Mesendoderm (in vitro differentiated cells): ENCODE measurements around the gene TRNP1.

ENCODE experiments used
- DNase-seq: peaks from one replicate; pipeline ENCODE4 v3.0.0; 2013
- H2AK5ac ChIP-seq: 2 replicates; pipeline ENCODE4 v1.6.1; 2013; ENCODE audit warnings: low read length, inconsistent platforms
- H2BK120ac ChIP-seq: 2 replicates; pipeline ENCODE4 v1.6.1; 2013; ENCODE audit warnings: low read depth, mild to moderate bottlenecking, low read length, moderate library complexity, mixed read lengths
- H2BK15ac ChIP-seq: replicated peaks from 2 replicates; pipeline ENCODE4 v1.6.1; 2013; ENCODE audit warnings: low read depth, mild to moderate bottlenecking, moderate library complexity
- H2BK5ac ChIP-seq: 2 replicates; pipeline ENCODE4 v1.6.1; 2013; ENCODE audit warnings: low read length, inconsistent platforms
- H3K18ac ChIP-seq: 2 replicates; pipeline ENCODE4 v1.6.1; 2013; ENCODE audit warnings: mild to moderate bottlenecking, low read length, mixed read lengths
- H3K23ac ChIP-seq: one replicate; pipeline ENCODE4 v1.6.1; 2013; ENCODE audit warnings: low read length
- H3K27ac ChIP-seq: 2 replicates; pipeline ENCODE4 v1.5.1; 2013; ENCODE audit warnings: low read depth, mild to moderate bottlenecking, inconsistent platforms, low read length, moderate library complexity
- H3K27me3 ChIP-seq: 2 replicates; pipeline ENCODE4 v1.6.1; 2013; ENCODE audit warnings: low read length, control low read depth, mild to moderate bottlenecking, inconsistent platforms; ENCODE audit not compliant: insufficient read depth, poor library complexity
- H3K36me3 ChIP-seq: 2 replicates; pipeline ENCODE4 v1.6.1; 2013; ENCODE audit warnings: low read length, inconsistent platforms; ENCODE audit not compliant: control insufficient read depth, insufficient read depth
- H3K4ac ChIP-seq: one replicate; pipeline ENCODE4 v1.6.1; 2013; ENCODE audit warnings: low read depth, mild to moderate bottlenecking, low read length, moderate library complexity
- H3K4me1 ChIP-seq: 2 replicates; pipeline ENCODE4 v1.6.1; 2013; ENCODE audit warnings: low read depth, low read length, inconsistent platforms; ENCODE audit not compliant: control insufficient read depth
- H3K4me2 ChIP-seq: 2 replicates; pipeline ENCODE4 v1.6.1; 2013; ENCODE audit warnings: low read length
- H3K4me3 ChIP-seq: 2 replicates; pipeline ENCODE4 v1.5.1; 2013; ENCODE audit warnings: mild to moderate bottlenecking, low read length
- H3K56ac ChIP-seq: one replicate; pipeline ENCODE4 v1.6.1; 2013; ENCODE audit warnings: low read length
- H3K79me1 ChIP-seq: 2 replicates; pipeline ENCODE4 v1.6.1; 2013; ENCODE audit warnings: low read length, inconsistent platforms
- H3K79me2 ChIP-seq: 2 replicates; pipeline ENCODE4 v1.6.1; 2013; ENCODE audit warnings: mild to moderate bottlenecking, low read length; ENCODE audit not compliant: control insufficient read depth, insufficient read depth
- H3K9ac ChIP-seq: 2 replicates; pipeline ENCODE4 v1.6.1; 2013; ENCODE audit warnings: low read length, inconsistent platforms
- H4K5ac ChIP-seq: one replicate; pipeline ENCODE4 v1.6.1; 2013; ENCODE audit warnings: low read length
- H4K8ac ChIP-seq: one replicate; pipeline ENCODE4 v1.6.1; 2013; ENCODE audit warnings: low read depth, mild to moderate bottlenecking, control low read depth, low read length, moderate library complexity
- WGBS: extraction: QIAGEN DNeasy Blood & Tissue Kit; methylation state at CpG from one replicate; pipeline ENCODE4 v1.1.7; 2013; ENCODE audit warnings: low lambda C conversion rate, missing lambda C conversion rate; ENCODE audit not compliant: insufficient coverage; ENCODE audit errors: extremely low coverage; 5-methylcytosine and 5-hydroxymethylcytosine counted together

The TRNP1 gene

GRCh38 chr1:26953374-26953773 lies 40.1 kb upstream of the TRNP1 start:
- no peak overlapping the region for H2BK5ac ChIP-seq
- no peaks in the 10 kb centered on the region for H3K79me1 ChIP-seq
- no peak overlapping the region for H3K4ac ChIP-seq
- no CpG with 5 or more reads among the region's 5 CpGs for WGBS
- no peak overlapping the region for H3K23ac ChIP-seq
- H3K27ac ChIP-seq: no peak overlapping the region
- no peak overlapping the region for H3K4me2 ChIP-seq
- H3K4me1 ChIP-seq: no peaks in the 10 kb centered on the region
- no peak overlapping the region for H3K9ac ChIP-seq
- no peak overlapping the region for H2AK5ac ChIP-seq
- H2BK15ac ChIP-seq: no peak overlapping the region
- H3K79me2 ChIP-seq: no peaks in the 10 kb centered on the region
- no peak overlapping the region for H3K4me3 ChIP-seq
- no peak overlapping the region for H2BK120ac ChIP-seq
- H3K18ac ChIP-seq: no peak overlapping the region
- no peaks in the 10 kb centered on the region for H3K36me3 ChIP-seq
- H4K8ac ChIP-seq: no peak overlapping the region
- H4K5ac ChIP-seq: no peak overlapping the region
- DNase-seq: no peak
- H3K27me3 ChIP-seq: no peaks in the 10 kb centered on the region
- H3K56ac ChIP-seq: no peak overlapping the region

GRCh38 chr1:26956321-26956720 lies 37.2 kb upstream of the TRNP1 start:
- no CpG with 5 or more reads among the region's 3 CpGs for WGBS
- H2BK120ac ChIP-seq: no peak overlapping the region

DNA sequence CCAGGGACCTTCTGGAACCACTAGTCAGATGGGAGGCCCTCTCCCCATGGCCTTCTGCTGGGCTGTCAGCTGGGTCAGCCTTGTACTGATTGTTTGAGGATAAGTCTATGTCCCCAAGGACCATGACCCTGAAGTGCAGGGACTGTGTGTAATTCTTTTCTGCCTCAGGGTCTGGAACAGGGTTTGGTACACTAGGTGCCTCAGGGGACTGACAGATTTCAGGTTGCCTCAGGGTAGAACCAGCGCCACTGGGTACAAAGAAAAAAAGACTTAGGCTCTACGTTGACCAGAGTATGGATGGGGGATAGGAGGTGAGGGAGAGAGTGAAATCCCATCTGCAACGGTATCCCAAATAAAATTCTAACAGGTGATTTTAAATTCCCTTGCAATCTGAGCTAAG lies 36.2 kb upstream of the TRNP1 start:
- H3K4ac ChIP-seq: no peak overlapping the region
- H2BK15ac ChIP-seq: no peak overlapping the region
- peaks cover 1% of the 10 kb centered on the region for H3K79me2 ChIP-seq
- no peak for DNase-seq
- no peak overlapping the region for H3K27ac ChIP-seq
- no peak overlapping the region for H3K4me3 ChIP-seq
- no peak overlapping the region for H2AK5ac ChIP-seq
- H4K5ac ChIP-seq: no peak overlapping the region
- H3K36me3 ChIP-seq: no peaks in the 10 kb centered on the region
- no peak overlapping the region for H3K9ac ChIP-seq
- H3K4me2 ChIP-seq: no peak overlapping the region
- H3K56ac ChIP-seq: no peak overlapping the region
- no peak overlapping the region for H2BK5ac ChIP-seq
- no peaks in the 10 kb centered on the region for H3K4me1 ChIP-seq
- no peak overlapping the region for H2BK120ac ChIP-seq
- H3K23ac ChIP-seq: no peak overlapping the region
- H3K18ac ChIP-seq: no peak overlapping the region
- WGBS: no CpG with 5 or more reads among the region's 3 CpGs
- no peaks in the 10 kb centered on the region for H3K79me1 ChIP-seq
- H3K27me3 ChIP-seq: no peaks in the 10 kb centered on the region
- H4K8ac ChIP-seq: no peak overlapping the region

More at GRCh38 chr1:26956321-26956720, 37.2 kb upstream of the TRNP1 start:
- no peak for DNase-seq
- no peak overlapping the region for H3K4ac ChIP-seq
- H2AK5ac ChIP-seq: no peak overlapping the region
- H3K79me2 ChIP-seq: peaks cover 1% of the 10 kb centered on the region
- H2BK5ac ChIP-seq: no peak overlapping the region
- no peak overlapping the region for H4K8ac ChIP-seq
- H3K18ac ChIP-seq: no peak overlapping the region
- H3K4me3 ChIP-seq: no peak overlapping the region
- H3K27me3 ChIP-seq: no peaks in the 10 kb centered on the region
- no peaks in the 10 kb centered on the region for H3K79me1 ChIP-seq
- H3K36me3 ChIP-seq: no peaks in the 10 kb centered on the region
- H4K5ac ChIP-seq: no peak overlapping the region
- no peak overlapping the region for H3K27ac ChIP-seq
- no peak overlapping the region for H3K4me2 ChIP-seq
- no peak overlapping the region for H3K56ac ChIP-seq
- no peak overlapping the region for H3K23ac ChIP-seq
- no peaks in the 10 kb centered on the region for H3K4me1 ChIP-seq
- H3K9ac ChIP-seq: no peak overlapping the region
- no peak overlapping the region for H2BK15ac ChIP-seq

- no CpG with 5 or more reads among the region's 13 CpGs for WGBS
- peak overlapping the region; percentile 85 for H3K4me3 ChIP-seq
- no peak overlapping the region for H4K5ac ChIP-seq
- no peak overlapping the region for H3K4ac ChIP-seq
- H3K27ac ChIP-seq: no peak overlapping the region
- H3K18ac ChIP-seq: no peak overlapping the region
- H3K4me2 ChIP-seq: peak overlapping the region; percentile 93
- H3K36me3 ChIP-seq: no peaks in the 10 kb centered on the region
- no peaks in the 10 kb centered on the region for H3K79me1 ChIP-seq
- no peak overlapping the region for H2BK5ac ChIP-seq
- peak overlapping the region; percentile 97 for H3K56ac ChIP-seq
- no peaks in the 10 kb centered on the region for H3K4me1 ChIP-seq
- H2BK120ac ChIP-seq: no peak overlapping the region
- H3K79me2 ChIP-seq: peaks cover 1% of the 10 kb centered on the region
- peak overlapping the region; percentile 88 for H3K9ac ChIP-seq
- H4K8ac ChIP-seq: no peak overlapping the region
- peak overlapping the region; percentile 80 for H3K23ac ChIP-seq
- no peak overlapping the region for H2AK5ac ChIP-seq
- H3K27me3 ChIP-seq: no peaks in the 10 kb centered on the region
- no peak overlapping the region for H2BK15ac ChIP-seq
- no peak for DNase-seq
These were observed 34.2 kb upstream of the TRNP1 start for GRCh38 chr1:26959270-26959669.

DNA sequence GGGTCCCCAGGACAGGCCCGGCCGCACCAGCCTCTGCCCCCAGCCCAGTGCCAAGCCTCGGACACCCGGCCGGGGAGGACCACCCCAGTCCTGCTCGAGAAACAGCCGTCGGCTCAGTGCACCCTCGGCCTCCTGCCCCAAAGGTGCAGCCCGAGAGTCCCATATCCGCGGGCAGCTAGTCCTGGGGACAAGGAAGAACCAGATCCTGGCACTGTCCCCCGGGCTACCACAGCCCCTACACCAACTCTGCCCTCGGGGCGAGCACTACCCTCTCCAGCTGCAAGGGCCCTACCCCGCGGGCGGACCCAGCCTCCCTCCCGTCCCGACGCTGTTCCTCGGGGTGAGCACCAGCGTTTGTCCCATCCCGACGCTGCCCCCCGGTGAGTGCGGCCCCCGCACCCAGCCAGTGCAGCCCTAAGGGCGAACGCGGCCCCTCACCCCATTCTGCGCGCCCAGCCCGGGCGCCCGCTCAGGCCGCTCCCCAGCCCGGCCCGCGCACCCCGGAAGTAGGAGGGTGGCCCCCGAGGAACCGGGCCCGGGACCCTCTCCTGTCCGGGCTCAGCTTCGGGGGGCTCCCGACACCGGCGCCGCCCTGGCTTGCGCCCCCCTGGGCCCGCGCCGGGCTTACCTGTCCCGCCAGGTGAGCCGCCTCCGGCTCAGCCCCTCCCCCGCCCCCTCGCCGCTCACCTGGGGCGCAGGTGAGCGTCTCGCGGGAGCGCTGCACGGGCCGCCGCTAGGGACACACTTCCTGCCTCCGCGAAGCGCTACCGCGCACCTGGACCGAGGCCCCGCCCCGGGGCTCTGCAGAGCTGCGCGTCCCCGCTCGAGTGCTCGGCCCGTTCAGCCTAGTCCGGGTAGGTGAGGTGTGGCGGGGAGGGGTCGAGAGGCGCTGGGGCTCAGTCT lies 33.5 kb upstream of the TRNP1 start, which contains the start of gene KDF1:
Gene KDF1, minus strand, starts transcription at position 747 of the 903 bp plus-strand sequence. CDS start 8,088 bp downstream, outside the sequence.
- Histone ChIP-seq H3K56ac (peak within 1 kb of the TSS; percentile 97), H2BK5ac (no peak within 1 kb of the TSS), H3K36me3 (no peaks in the 10 kb centered on the region), H3K4ac (no peak within 1 kb of the TSS), H3K79me2 (peaks cover 1% of the 10 kb centered on the region), H3K79me1 (no peaks in the 10 kb centered on the region), H3K4me1 (no peaks in the 10 kb centered on the region), H3K4me3 (peak within 1 kb of the TSS; percentile 85), H3K4me2 (peak within 1 kb of the TSS; percentile 93), H3K23ac (peak within 1 kb of the TSS; percentile 80), H4K8ac (peak within 1 kb of the TSS; percentile 30), H3K27me3 (no peaks in the 10 kb centered on the region), H3K9ac (peak within 1 kb of the TSS; percentile 88), H2BK120ac (no peak within 1 kb of the TSS), H4K5ac (peak within 1 kb of the TSS; percentile 12), H2AK5ac (no peak within 1 kb of the TSS), H2BK15ac (no peak within 1 kb of the TSS), H3K18ac (peak within 1 kb of the TSS; percentile 55), H3K27ac (no peak within 1 kb of the TSS)
- DNase-seq: peak; percentile 85
- WGBS: no CpG with 5 or more reads among the region's 86 CpGs
